GM18517 (cell line): ENCODE results near the gene HIRA.
"Not testable (repeated sequence)": the region's sequence is repeated elsewhere in the genome, so short reads cannot be mapped to it uniquely, and the experiment has no call there.

Experiments used
- ATAC-seq: cut with Tn5 transposase; IDR thresholded peaks from one replicate; pipeline ENCODE4 v1.9.1; 2021; ENCODE audit warnings: mild to moderate bottlenecking, moderate library complexity; ENCODE audit not compliant: unreplicated experiment

HIRA gene

DNA sequence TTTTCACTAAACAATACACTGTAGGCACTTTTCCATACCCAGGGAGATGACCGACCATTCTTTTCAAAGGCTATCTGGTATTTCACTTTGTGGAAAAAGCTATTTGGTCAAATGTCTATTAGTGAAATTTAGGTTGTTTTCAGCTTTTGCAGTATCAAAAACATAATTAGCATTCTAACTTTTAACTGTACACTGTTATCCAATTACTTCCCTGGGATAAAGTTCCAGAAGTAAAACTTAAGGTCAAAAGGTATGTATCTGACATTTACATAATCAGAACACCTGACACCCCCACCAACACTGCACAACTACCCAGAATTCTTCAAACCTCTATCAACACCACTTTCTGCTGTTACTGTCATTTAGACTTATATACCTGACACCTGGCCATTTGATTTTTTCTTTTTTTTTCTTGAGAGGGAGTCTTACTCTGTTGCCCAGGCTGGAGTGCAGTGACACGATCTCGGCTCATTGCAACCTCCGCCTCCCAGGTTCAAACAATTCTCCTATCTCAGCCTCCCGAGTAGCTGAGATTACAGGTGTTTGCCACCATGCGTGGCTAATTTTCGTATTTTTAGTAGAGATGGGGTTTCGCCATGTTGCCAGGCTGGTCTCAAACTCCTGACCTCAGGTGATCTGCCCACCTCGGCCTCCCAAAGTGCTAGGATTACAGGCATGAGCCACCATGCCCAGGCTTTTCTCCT is 13.9 kb upstream of the HIRA start:
- not testable (repeated sequence) for ATAC-seq

DNA sequence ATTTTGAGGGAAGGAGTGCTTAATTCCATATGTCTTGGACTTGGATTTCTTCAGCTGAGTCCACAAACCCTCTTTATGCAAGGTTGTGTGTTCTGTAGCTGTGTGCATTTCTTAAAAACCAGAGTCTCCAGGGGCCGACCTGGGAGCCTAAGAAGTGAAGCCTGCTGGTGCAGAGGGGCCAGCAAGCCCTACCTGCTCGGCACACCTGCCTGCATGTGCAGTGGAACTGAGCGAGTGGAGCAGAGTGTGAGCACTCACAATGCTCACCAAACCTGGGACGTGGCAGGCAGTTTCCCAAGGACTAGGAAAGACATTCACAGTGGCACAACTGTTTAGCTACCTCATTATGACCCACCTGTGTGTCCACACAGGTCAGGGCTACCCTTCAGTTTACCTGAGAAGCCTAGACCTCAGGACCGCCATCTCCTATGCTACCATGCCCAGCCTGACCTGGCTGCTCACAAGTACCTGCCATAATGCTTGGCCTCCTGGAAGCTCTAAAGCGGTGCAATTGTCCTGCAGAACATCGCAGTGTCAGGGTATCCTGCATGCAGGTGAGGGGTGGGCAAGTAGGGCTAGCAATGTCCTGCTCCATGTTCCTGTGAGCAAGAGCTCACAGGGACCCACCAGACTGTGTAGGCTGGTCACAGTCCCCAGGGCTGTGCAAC is 12.1 kb upstream of the HIRA start:
- ATAC-seq = no peak

DNA sequence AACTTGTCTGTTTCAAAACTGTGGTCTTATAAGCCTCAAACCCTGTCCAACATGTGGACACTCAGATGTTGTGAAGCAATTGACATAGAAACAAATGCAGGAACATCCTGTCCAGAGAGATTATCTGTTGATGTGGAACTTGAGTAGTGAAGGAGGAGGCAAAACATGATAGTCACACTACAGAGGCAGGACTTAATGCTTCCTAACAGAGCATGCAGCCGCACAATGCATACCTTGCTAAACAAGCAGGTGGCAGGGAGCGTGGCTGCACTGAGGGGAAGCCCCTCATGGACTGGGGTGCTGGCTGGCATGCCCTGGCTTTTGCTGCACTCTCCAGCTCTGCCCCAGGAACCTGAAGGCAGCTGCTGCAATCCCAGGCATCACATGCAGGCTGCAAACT is 10.6 kb upstream of the HIRA start:
- no peak for ATAC-seq

DNA sequence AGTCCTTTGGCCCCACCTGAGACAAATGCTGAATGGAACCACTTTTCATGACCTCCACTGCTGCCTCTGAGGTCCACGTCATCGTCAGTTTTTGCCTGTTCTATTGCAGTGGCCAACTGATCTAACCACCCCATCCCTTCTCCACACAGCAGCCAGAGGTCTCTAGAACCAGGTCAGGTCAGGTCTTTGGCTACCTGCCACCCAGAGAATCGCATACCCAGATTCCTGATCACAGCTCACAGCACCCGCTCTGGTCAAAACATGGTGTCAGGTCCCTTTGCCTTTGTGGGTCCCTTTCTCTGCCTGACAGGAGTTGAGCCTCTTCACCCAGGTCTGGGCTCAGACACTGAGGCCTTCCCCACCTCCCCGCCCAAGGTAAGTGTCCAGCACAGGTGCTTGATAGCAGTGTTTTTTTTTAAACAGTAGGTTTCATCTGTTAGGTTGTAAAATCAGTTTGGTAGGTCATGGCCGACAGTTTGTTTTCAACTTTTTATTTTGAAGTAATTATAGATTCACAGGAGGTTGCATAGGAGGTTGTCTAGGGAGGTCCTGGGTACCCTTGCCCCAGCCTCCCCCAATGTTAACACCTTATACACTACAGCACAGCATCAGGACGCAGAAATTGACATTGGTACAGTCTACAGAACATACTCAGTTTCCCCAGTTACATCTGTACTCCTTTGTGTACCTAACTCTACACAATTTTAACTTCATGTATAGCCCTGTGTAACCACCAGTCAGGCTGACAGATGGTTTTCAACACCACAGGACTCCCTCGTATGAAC is 9.1 kb upstream of the HIRA start:
- ATAC-seq = no peak

DNA sequence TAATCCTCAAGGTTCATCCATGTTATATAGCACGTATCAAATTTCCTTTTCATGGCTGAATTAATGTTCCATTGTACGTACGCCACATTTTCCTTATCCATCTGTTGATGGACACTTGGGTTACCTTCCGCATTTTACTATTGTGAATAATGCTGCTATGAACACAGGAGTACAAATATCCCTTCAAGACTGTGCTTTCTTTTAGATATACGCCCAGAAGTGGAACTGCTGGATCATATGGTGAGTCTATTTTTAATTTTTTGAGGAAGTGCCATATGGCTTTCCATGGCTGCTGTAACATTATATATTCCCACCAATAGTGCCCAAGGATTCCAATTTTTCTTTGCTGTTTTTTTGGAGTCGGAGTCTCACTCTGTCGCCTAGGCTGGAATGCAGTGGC is 6.8 kb upstream of the HIRA start:
- no peak for ATAC-seq

DNA sequence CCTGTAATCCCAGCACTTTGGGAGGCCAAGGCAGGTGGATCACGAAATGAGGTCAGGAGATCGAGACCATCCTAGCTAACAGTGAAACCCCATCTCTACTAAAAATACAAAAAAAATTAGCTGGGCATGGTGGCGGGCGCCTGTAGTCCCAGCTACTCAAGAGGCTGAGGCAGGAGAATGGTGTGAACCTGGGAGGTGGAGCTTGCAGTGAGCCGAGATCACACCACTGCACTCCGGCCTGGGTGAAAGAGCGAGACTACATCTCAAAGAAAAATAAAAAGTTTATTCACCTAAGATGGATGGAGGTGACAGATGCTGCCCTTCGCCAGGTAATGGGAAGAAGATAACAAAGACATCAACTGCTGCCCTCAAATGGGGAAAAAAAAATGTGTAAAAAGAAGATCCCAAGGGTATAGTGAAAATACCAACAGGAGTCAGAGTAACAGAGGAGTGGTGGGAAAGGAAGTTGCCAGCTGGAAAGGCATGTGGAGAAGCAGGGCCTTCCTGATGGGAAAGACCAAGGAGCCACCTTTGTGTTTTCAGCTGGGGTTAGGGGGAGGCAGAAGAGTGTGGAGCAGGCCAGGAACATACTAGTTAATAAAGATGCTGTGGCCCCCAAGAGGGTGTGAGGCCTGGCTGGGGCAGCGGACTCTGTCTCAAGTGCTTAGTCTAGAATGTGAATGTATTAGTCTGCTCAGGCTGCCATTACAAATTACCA is 5.1 kb upstream of the HIRA start:
- not testable (repeated sequence) for ATAC-seq

DNA sequence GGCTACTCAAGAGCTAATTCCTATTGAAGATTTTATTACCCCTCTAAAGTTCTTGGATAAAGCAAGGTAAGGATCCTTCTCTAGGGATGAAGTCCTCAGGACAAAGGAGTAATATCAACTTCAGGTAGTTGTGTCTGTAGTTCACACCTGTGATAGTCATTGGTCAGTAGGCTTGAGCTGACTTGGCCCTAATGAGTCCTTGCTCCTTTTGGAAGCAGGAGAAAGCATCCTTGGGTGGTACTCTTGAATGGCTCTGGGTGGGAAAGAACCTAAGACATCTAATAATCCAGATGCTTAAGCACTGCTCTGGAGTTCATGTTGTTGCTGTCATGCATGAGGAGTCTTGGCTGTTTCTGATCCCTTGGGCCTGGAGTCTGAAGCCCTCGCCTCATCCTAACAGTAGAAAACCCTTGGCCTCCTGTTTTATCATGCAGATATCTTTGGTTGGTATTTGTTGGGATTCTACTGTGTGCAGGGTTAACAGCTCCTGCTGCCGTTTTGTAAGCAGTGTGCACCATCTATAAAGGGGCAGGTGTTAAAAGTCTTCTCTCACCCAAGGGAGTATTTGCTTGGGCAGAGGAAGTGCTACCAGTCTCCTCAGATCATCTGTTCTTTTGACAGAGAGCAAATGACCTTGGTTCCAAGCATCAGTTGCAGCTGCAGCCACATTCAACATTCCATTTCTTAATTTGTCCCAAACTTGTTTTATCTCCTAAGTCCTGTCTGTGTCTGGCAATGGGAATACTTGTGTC is 3.5 kb upstream of the HIRA start:
- no peak for ATAC-seq

DNA sequence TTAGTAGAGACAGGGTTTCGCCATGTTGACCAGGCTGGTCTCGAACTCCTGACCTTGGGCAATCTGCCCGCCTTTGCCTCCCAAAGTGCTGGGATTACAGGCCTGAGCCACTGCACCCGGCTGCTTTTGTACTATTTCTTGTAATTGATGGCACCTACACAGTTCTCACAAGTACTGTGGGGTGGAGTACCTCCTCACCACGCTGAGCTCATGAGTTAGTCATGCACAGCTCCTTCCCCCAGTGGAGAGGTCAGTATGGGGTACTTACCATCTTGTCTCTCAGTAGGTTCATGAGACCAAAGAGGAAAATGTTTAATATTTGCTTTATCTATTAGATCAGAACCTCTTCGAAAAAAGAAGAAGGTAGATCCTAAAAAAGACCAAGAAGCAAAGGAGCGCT is 2.9 kb upstream of the HIRA start:
- ATAC-seq = no peak

DNA sequence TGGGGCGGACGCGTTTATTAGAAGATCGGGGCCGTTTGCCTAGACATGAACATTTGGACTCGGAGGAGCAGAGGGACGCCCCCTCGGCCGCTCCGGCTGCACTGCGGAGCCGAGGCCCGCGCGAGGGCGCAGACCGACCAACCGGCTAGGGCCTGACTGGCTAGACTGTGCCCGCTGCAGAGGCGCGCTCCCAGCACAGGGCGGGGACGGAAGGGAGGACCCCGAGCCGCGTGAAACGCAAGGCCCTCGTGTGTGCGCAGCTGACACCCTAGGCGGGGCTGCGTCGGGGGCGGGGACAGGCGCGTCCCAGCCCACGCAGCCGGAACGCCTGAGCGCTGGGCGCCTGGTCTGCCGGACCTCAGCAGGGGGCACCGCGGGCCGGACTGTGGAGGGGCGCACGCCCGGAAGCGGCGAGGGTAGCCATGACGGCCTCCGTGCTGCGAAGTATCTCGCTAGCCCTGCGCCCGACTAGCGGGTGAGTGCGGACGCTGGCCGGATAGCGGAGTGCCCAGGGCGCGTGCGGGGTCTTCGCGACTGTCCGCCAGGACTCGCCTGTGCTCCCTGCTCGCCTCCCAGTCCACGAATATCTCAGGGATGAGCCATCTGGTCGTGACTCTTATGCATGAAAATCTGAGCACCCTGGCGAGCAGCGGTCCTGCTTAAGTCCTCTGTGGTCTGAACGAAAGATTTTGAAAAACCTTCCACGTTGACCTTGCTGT is 759 bp upstream of the HIRA start, which contains the start of gene MRPL40:
TSS of gene MRPL40 (plus strand) at position 413 of the 719 bp plus-strand sequence. CDS start at position 423, 10 bp downstream.
- peak; percentile 69 for ATAC-seq

DNA sequence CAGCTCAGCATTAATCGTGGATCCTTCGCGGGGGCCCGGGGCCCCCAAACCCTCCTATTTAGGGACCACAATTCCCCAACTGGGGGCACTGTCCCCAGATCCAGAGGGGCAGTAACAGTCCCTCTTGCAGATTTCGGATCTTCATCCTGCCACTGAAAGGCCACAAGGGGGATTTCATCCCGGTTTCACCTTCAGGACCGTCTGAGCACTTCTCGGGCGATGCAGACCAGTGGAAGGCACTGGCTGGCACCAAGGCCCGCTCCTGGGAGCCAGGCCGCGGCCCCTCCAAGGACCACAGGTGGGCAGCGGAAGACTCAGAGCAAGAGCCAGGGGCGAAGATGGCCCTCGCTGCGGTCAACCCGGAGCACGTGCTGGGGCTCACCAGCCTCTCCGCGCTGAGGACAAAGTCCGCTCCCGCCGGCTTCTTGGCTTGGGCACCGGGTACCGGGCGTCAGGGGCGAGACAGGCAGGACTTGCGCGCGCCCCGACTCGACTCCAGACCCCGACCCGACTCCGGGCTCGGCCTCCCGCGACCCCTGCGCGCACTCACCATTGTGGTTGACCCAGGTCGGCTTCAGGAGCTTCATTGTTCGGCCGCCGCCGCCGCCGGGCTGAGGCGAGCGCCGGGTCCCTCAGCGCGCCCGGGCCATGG is 517 bp downstream of the HIRA start:
- no peak for ATAC-seq

DNA sequence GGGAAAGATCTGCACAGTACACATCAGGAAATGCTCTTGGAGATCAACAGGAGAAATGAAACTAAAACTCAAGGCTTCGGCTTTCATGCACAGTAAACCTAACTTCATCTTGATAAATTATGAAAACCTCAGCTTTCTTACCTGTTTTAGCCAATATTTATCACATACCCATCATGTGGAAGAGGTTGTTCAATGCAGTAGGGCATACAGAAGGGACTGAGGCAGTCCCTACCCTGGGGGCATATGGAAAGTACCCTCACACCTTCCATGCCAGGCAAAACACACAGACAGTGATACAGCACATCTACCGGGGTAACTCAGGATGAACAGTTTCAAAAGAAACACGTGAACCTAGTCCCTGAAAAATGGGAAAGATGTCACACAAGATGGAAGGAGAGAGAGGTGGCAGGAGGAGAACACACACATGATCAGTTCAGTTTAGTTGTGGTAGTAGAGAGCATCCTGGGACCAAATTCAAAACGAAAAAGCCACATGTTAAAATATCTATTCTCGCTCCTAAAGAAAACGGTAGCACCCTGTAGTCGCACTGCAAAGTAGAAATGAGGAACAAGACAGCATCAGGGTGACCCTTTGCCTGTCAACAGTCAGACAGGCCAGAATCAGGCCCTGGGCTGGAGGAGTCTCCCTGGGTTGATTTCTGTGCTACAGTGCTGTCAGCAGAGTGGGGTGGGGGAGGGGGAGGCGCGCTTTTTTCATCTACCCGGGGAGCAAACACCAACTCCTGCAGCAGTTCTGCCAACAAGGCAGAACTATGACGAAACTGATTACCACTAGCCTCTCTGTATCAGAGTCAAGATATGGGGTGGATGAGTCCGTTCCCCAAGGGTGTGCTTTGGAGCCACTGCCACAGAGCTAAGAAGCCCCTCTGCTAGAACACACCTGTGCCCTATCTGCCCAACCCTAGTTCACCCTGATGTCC is 1.3 kb downstream of the HIRA start:
- ATAC-seq = no peak

DNA sequence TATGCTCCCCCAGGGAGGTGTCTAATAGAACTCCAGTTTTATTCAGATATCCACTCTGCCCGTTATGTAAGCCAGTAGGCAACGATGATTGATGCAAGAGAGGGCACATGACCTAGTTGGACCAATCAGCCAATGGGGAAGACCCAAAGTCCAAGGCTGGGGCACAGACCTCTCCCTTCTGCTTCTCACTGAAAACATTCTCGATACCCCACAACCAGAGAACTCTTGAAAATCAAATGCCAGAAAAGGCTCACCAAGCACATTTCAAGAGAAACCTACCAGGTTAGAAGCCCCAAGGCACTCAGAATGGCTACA is 7.4 kb downstream of the HIRA start:
- ATAC-seq = no peak

DNA sequence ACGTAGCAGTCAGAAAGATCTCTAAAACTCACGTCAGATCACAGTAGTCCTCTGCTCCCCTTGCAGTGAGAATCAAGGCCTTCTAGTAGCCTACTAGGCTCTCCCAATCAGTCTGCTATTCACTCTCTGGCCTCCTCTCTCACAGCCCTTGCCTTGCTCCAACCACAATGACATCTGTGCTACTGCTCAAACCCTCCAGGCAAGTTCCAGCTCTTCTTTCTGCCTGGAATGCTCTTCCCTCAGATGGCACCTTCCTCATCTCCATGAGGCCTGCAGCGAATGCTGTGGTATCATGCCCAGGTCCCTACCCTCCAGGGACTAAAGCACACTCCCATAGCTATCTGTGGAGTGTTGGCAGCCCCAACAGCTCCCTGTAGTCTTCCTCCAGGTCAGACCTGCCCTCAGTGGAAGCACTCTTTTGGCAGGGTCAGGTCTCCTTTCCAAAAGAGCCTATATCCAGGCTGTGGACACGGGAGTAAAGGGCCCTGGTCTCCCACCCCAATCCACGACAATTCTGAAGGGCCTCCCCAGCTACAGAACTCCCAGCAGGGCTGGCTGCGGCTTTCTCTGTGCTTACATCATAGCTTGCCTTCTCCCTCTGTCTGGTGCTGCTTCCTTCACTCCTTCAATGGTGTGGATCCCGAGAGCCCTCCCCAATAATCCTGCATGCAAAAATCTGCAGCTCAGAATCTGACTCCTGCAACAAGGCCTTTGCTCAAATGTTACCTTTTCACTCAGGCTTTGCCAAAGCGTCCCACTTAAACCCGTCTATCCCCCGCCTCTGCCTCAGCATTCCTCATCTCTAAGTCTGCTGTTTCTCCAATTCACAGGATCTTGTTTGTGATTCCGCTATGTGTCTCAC is 8.9 kb downstream of the HIRA start:
- no peak for ATAC-seq

DNA sequence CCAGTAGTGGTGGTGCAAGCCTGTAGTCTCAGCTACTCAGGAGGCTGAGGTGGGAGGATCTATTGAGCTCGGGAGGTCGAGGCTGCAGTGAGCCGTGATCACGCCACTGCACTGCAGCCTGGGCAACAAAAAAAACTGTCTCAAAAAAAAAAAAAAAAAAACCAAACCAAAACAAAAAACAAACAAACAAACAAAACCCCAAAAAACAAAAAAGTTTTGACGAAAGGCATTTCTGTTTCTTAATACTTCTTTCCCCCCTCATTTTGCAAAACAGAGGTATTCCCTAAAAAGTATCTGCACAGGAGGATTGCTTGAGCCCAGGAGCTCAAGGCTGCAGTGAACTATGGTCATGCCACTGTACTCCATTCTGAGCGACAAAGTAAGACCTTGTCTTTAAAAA is 11.2 kb downstream of the HIRA start:
- no peak for ATAC-seq

DNA sequence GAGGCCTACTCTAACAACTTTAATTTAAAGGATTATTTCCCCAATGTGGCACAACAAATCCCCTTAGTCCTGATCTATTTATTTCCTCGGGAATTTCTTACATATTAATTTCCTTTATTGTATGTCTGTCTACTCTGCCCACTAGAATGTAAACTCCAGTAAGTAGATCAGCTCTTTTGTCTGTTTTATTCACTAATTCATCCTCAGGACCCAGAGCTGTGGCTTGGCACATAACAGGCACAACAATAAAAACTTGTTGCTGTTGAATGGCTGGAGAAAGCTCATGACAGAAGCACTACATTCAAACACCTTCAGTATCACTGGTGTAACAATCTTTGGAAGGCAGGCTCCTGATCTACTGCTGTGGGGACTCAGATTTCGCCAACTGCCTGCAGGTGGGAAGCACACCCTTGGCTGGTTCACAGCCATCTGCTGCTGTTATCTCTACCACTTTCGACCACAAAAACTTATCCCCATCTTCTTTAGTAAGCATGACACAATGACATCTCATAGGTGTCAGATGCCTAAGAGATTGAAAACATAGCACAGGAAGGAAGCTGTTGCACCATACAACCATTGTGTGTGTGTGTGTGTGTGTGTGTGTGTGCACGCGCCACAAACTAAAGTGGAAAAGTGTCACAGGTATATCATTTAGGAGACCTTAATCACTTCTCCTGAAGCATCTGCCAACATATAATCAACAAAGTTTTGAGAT is 11.9 kb downstream of the HIRA start:
- ATAC-seq = peak; percentile 59

DNA sequence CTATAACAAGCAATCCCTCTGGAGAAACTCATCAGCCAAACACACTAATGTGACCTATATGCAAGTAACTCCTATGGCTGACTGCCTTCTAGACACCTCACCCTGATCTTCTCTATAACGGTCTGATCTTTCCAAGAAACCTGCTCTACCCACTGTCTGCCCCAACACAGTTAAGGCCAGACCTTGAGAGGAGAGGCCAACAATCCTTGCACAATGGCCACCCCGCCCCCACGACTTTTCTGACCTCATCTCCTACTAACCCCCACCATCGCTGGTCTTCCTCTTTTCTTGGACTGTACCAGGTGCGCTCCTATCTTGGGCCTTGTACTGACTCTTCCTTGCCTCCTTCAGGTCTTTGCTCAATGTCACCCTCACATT is 12.5 kb downstream of the HIRA start:
- ATAC-seq = no peak

DNA sequence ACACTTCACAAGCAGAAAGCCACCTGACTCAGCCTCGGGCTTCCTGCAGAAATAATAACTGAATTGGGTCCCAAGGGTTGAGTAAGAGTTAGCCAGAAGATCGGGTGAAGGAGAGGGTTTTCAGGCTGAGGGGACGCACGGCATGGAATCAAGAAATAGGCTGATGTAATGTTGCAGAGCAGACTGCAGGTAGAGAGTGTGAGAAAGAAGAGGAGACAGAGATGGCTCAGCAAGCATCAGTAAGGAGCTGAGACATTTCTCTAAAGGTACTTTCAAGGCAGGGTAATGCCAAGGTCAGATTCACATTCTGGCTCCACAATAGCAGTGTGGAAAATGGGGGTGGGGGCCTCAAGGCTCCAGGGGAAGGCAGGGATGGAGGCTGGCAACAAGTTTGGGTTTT is 18.6 kb downstream of the HIRA start:
- ATAC-seq = no peak
